Neural progenitor cell (in vitro differentiated cells): Measurements from ENCODE around the gene SHISAL1. TPM values are rescaled to one million over a fixed set of nuclear protein-coding genes. Genes with fewer than 3 reads are reported as not detected.

Experiments
- DNase-seq: peaks from one replicate; pipeline ENCODE4 v3.0.0-alpha.2; 2016; ENCODE audit warnings: low spot score
- H2AFZ ChIP-seq: fragments of 200-600 bp; sonication (generic); replicated peaks from 2 replicates; pipeline ENCODE4 v1.6.1; 2016; ENCODE audit warnings: antibody characterized with exemption
- H3F3A ChIP-seq: fragments of 200-600 bp; sonication (generic); 2 replicates; pipeline ENCODE4 v1.6.1; 2016; ENCODE audit warnings: antibody characterized with exemption, low read depth
- H3K27ac ChIP-seq: fragments of 200-600 bp; sonication (generic); 2 replicates; pipeline ENCODE4 v1.5.1; 2016; ENCODE audit warnings: mild to moderate bottlenecking
- H3K27me3 ChIP-seq: fragments of 200-600 bp; sonication (generic); 2 replicates; pipeline ENCODE4 v1.6.1; 2016; ENCODE audit warnings: mild to moderate bottlenecking, moderate library complexity
- H3K36me3 ChIP-seq: fragments of 200-600 bp; sonication (generic); 2 replicates; pipeline ENCODE4 v1.5.1; 2016
- H3K4me1 ChIP-seq: fragments of 200-600 bp; sonication (generic); 2 replicates; pipeline ENCODE4 v1.6.1; 2016; ENCODE audit warnings: mixed run types
- H3K4me2 ChIP-seq: fragments of 200-600 bp; sonication (generic); 2 replicates; pipeline ENCODE4 v1.6.1; 2016
- H3K4me3 ChIP-seq: fragments of 200-600 bp; sonication (generic); 2 replicates; pipeline ENCODE4 v1.5.1; 2016
- H3K79me2 ChIP-seq: fragments of 200-600 bp; sonication (generic); 2 replicates; pipeline ENCODE4 v1.6.1; 2016; ENCODE audit warnings: low read depth
- H3K9ac ChIP-seq: fragments of 200-600 bp; sonication (generic); 2 replicates; pipeline ENCODE4 v1.6.1; 2016
- H3K9me3 ChIP-seq: fragments of 200-600 bp; sonication (generic); 2 replicates; pipeline ENCODE4 v1.5.1; 2016; ENCODE audit warnings: low read depth
- H4K20me1 ChIP-seq: fragments of 200-600 bp; sonication (generic); 2 replicates; pipeline ENCODE4 v1.6.1; 2016; ENCODE audit warnings: low read depth
- H3K27ac Mint-ChIP-seq: 3 replicates; pipeline ENCODE4 v1.8.0; 2021; ENCODE audit warnings: mixed read lengths
- H3K27me3 Mint-ChIP-seq: 2 replicates; pipeline ENCODE4 v1.8.0; 2022; ENCODE audit warnings: low read depth, mild to moderate bottlenecking, inconsistent platforms, moderate library complexity, mixed read lengths; ENCODE audit not compliant: insufficient read depth
- H3K36me3 Mint-ChIP-seq: 3 replicates; pipeline ENCODE4 v1.8.0; 2021; ENCODE audit warnings: mixed read lengths
- H3K4me1 Mint-ChIP-seq: 3 replicates; pipeline ENCODE4 v1.8.0; 2021; ENCODE audit warnings: mixed read lengths
- H3K4me3 Mint-ChIP-seq: 3 replicates; pipeline ENCODE4 v1.8.0; 2021; ENCODE audit warnings: mild to moderate bottlenecking, moderate library complexity, mixed read lengths
- H3K9me3 Mint-ChIP-seq: 3 replicates; pipeline ENCODE4 v1.8.0; 2020; ENCODE audit warnings: mixed read lengths
- CTCF ChIP-seq: fragments of 200-600 bp; sonication (generic); IDR thresholded peaks from 2 replicates; pipeline ENCODE4 v1.5.1; 2017; ENCODE audit warnings: antibody characterized with exemption, mild to moderate bottlenecking
- EZH2 ChIP-seq: fragments of 200-600 bp; sonication (generic); IDR thresholded peaks from 2 replicates; pipeline ENCODE4 v1.6.1; 2017; ENCODE audit warnings: antibody characterized with exemption, mild to moderate bottlenecking, moderate library complexity
- EZH2phosphoT487 ChIP-seq: fragments of 200-600 bp; sonication (generic); IDR thresholded peaks from 2 replicates; pipeline ENCODE4 v1.6.1; 2017; ENCODE audit warnings: antibody characterized with exemption
- total RNA-seq: library from RNA; depleted of rRNA; stranded (reverse); fragments of >200 nt; gene quantifications from 2 replicates; pipeline ENCODE4 v1.2.3, GENCODE V29; 2015; ENCODE audit warnings: low replicate concordance

Gene SHISAL1
- total RNA-seq, 1 donor from 2014 or later, result 4.4 TPM

GRCh38 chr22:44231233-44231632 lies 81.5 kb downstream of the SHISAL1 start:
- no peaks in the 10 kb centered on the region for H3K4me1 ChIP-seq
- Mint-ChIP-seq H3K4me1 (no peaks in the 10 kb centered on the region), H3K36me3 (no peaks in the 10 kb centered on the region), H3K27ac (no peak overlapping the region), H3K4me3 (no peak overlapping the region), H3K27me3 (no peaks in the 10 kb centered on the region), H3K9me3 (peaks cover 7% of the 10 kb centered on the region)
- no peaks in the 10 kb centered on the region for H3K27me3 ChIP-seq
- TF ChIP-seq EZH2 (no peak), CTCF (no peak), EZH2phosphoT487 (no peak)
- peaks cover 4% of the 10 kb centered on the region for H3F3A ChIP-seq
- no peaks in the 10 kb centered on the region for H4K20me1 ChIP-seq
- no peaks in the 10 kb centered on the region for H3K36me3 ChIP-seq
- no peak overlapping the region for H3K4me2 ChIP-seq
- H3K9me3 ChIP-seq, result no peaks in the 10 kb centered on the region
- H3K9ac ChIP-seq, result no peak overlapping the region
- no peak overlapping the region for H2AFZ ChIP-seq
- H3K4me3 ChIP-seq, result no peak overlapping the region
- no peak overlapping the region for H3K27ac ChIP-seq
- no peaks in the 10 kb centered on the region for H3K79me2 ChIP-seq
- DNase-seq, result no peak

GRCh38 chr22:44229809-44230208 lies 82.9 kb downstream of the SHISAL1 start:
- H3K36me3 ChIP-seq, result no peaks in the 10 kb centered on the region
- no peak overlapping the region for H3K4me2 ChIP-seq
- no peak for DNase-seq
- H3K9ac ChIP-seq, result no peak overlapping the region
- no peak overlapping the region for H2AFZ ChIP-seq
- no peaks in the 10 kb centered on the region for H4K20me1 ChIP-seq
- no peaks in the 10 kb centered on the region for H3K27me3 Mint-ChIP-seq
- H3K4me1 Mint-ChIP-seq, result no peaks in the 10 kb centered on the region
- no peaks in the 10 kb centered on the region for H3K36me3 Mint-ChIP-seq
- no peak for TF ChIP-seq EZH2
- TF ChIP-seq EZH2phosphoT487, result no peak
- TF ChIP-seq CTCF, result no peak
- H3K27me3 ChIP-seq, result no peaks in the 10 kb centered on the region
- H3K9me3 ChIP-seq, result no peaks in the 10 kb centered on the region
- H3K9me3 Mint-ChIP-seq, result peaks cover 7% of the 10 kb centered on the region
- H3F3A ChIP-seq, result no peaks in the 10 kb centered on the region
- no peak overlapping the region for H3K4me3 Mint-ChIP-seq
- H3K79me2 ChIP-seq, result no peaks in the 10 kb centered on the region
- no peak overlapping the region for H3K27ac ChIP-seq
- no peak overlapping the region for H3K27ac Mint-ChIP-seq
- H3K4me1 ChIP-seq, result no peaks in the 10 kb centered on the region
- H3K4me3 ChIP-seq, result no peak overlapping the region

- H3K79me2 ChIP-seq, result no peaks in the 10 kb centered on the region
- no peaks in the 10 kb centered on the region for H3K4me1 Mint-ChIP-seq
- H3K27ac ChIP-seq, result no peak overlapping the region
- H3K36me3 ChIP-seq, result no peaks in the 10 kb centered on the region
- TF ChIP-seq CTCF (no peak), EZH2 (no peak), EZH2phosphoT487 (no peak)
- no peak overlapping the region for H3K27ac Mint-ChIP-seq
- no peak overlapping the region for H3K4me3 ChIP-seq
- H3K27me3 ChIP-seq, result no peaks in the 10 kb centered on the region
- H2AFZ ChIP-seq, result no peak overlapping the region
- no peaks in the 10 kb centered on the region for H3F3A ChIP-seq
- H3K36me3 Mint-ChIP-seq, result no peaks in the 10 kb centered on the region
- H3K9me3 ChIP-seq, result no peaks in the 10 kb centered on the region
- H3K4me3 Mint-ChIP-seq, result no peak overlapping the region
- no peaks in the 10 kb centered on the region for H3K27me3 Mint-ChIP-seq
- peaks cover 7% of the 10 kb centered on the region for H3K9me3 Mint-ChIP-seq
- H3K9ac ChIP-seq, result no peak overlapping the region
- no peak for DNase-seq
- no peaks in the 10 kb centered on the region for H4K20me1 ChIP-seq
- H3K4me2 ChIP-seq, result no peak overlapping the region
- H3K4me1 ChIP-seq, result no peaks in the 10 kb centered on the region
Measured at GRCh38 chr22:44229331-44229730, 83.4 kb downstream of the SHISAL1 start.
